Kidney glomerular epithelial cell (primary cell): Measurements from ENCODE around the gene CLSTN2.

Experiments
- DNase-seq: peaks from one replicate; lab custom pipeline; 2025; lab: John Stamatoyannopoulos, UW

CLSTN2 gene

DNA sequence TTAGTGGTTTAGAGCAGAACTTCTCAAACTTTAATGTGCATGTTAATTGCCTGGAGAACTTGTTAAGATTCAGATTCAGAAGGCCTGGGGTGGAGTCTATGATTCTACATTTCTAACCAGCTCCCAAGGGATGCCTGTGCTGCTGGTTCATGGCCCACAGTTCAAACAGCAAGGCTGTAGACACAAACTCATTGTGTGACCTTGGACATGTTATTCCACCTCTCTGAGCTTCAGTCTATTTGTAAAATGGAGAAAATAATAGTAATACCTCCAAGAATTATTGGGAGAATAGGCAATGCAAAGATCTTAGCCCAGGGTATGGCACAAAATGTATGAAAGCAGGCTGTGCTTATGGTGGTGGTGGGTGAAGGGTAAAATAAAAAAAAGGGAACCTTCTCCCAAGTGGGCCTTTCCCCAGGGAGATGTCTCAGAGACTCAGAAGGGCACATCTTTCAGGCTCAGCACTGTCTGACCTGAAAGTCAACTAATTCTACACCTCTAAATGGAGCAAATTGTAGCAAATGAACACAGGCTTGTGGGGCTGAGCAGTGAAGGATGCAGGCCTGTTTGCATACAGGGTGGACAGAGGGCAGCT is 566.9 kb downstream of the CLSTN2 start:
- DNase-seq: no peak

DNA sequence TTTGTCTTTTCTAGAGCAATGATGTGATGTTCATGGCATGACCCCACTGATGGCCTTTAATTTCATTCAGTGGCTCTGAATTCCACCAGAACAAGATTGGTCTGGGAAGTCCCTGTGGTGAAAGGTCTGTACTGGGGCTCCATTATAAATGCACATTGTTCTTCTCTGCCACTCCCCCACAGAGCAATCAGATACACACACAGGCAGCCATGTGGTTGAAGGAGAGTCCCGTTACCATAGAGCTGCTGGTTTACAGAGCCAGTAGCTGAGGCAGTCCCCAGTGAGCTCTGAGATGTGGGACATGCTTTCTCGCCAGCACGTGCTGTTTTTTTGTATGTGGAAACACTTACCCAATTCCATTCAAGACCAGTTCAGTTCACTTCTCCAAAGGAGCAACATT is 570.2 kb downstream of the CLSTN2 start:
- peak; percentile 67 for DNase-seq

DNA sequence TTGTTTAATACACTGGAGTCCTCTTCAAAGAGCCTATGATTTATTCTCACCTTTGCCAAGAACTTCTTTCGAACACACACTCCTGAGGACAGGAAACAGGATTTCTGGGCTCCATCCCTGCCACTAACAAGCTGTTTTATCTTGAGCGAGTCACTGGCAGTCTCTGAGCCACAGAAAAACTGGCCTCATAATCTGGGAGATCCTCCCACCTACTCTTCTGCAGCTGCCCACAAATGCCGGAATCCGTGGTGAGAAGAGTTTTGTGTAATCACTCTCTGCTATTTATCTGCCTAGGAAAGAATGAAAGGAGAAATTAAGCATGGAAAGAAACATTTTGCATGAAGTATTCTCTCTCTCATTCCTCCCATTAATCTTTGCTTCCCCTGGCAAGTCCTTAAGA is 570.9 kb downstream of the CLSTN2 start:
- peak; percentile 13 for DNase-seq

DNA sequence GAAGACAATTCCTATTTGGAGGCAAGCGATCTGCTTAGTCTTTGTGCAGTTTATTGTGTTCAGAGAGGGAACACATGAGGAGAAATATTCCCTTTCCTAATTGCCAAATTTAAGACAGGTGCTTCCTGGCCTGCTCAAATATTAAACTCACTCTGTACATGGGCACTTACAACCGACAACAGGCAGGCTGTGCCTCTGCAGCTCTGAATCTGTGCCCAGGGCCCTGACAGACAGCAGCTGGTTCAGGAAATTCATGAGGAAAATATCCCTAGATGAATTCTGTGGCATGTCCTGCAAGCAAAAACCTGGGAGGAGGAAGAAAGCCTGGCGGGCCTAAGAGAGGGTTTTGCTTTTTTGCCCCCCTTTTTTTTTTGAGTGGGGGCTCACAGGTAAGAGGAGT is 573.6 kb downstream of the CLSTN2 start:
- no peak for DNase-seq

DNA sequence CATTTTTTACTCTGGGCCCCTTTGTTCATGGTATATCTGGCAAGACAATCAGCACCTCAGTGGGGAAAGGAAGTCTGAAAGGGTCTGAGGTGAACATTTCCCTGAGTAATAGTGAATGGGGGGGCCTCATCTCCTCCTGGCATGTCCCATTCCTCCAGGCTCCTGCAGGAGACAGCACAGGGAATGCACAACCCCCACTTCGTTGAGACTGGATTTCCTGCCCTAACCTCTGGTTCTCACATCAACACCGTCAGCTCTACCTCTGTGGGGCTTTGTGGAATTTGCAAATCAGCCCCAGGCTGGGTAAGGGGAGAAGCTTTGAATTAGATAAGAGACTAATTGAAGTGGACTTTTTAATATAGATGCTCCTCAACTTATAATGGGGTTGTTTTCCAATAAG is 574.5 kb downstream of the CLSTN2 start:
- no peak for DNase-seq

DNA sequence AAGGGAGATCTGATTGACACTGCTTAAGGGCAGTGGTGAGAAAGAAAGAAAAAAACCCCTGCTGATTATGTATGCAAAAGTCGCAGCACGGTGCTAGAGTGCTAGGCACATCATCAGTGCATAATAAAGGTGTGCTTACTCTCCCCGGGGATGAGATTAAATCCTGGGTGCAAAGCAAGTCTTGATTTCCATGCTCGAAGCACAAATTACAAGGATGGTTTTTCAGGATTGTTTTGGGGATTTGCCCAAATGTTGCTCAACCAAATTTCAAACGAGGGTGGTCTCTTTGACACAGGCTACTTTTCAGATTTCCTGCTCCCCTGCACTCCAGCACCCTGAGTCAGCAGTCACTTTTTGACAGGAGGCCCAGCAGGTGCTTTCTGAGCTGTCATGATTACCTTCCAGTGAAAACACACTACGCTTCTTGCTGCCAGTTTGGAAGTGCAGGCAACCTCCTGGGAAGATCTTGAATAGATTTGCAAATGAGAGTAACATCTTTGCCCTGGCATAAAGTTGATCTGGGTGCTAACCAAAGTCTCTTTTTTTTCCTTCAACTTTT is 575.4 kb downstream of the CLSTN2 start:
- no peak for DNase-seq

DNA sequence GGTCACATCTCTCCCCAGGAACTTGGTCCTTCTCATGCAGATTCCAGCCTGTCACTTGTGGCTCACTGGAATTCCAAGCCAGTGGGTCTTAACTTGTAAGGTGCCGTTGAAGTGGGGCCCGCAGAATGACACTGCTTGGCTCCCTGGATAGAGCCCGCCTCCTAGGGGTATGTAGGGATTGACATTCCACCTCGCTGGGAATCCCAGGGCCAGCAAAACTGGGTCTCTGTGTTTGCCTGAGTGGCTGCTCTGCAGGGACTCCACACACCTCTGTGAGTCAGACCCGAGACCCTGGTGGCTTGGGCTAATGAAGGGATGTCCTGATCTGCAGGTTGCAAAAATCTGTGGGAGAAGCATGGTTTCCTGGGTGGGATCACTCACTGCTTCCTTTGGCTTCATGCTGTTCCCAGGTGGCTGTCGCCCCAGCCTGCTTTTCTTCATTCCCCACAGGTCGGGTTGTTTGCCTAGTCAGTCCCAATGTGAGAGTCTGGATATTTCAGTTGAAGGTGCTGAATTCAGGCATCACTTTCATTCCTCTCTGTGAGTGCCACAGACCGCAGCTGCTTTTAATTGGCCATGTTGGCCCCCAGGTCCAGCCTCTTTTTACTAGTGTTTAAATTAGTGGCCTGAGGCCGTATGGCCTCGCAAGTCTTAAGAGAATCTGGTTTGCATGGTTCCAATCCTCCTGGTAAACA is 586.9 kb downstream of the CLSTN2 start:
- no peak for DNase-seq

DNA sequence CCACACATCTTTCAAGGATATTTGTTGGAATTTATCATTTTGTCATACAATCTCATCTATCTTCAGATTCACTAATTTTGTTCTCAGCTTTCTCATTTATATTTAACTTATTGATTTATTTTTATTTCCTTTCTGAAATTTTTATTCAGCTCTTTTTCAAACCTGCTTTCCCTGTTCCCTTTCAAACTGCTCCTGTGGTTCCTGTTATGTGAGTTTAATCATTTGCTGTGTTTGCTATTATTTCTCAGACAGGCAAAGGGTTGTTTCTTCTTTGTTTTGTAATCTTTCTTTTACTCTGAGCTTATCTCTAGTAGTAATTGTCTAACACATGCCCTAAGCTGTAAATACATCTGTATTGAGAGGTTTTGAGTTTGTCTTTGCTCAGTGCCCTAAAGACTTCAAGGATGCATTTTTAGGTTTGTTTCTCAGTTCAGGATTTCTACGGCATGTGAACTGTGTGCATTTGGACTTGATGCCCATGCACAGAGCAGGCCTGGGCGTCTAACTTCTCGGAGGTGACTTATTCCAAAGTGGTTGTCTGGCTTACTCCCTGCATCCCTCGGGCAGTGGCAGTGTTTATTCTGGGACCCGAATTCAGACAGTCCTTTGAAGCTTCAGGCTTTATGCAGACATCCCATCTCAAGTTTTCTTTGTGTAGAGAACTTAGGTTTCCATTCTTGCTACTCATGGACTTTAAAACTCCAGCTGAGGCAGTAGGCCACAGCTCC is 587.8 kb downstream of the CLSTN2 start:
- DNase-seq: no peak

DNA sequence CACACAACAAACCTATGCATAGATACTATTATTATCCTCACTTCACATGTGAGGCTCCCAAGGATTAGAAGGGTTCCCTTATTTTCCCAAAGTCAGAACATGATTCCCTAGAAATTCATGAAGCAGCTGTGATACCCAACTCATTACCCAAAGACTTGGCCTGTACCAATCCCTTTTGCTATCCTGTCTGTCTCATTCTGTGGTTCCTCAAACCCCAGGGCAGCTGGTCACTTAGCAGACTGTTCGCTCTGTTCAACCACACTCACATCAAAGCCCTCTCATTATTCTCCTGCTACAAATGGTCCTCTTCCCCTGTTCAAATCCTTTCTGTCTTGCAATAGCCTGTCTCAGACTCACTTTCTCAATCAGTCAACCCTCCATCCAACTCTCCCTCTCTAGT is 588.6 kb downstream of the CLSTN2 start:
- no peak for DNase-seq

DNA sequence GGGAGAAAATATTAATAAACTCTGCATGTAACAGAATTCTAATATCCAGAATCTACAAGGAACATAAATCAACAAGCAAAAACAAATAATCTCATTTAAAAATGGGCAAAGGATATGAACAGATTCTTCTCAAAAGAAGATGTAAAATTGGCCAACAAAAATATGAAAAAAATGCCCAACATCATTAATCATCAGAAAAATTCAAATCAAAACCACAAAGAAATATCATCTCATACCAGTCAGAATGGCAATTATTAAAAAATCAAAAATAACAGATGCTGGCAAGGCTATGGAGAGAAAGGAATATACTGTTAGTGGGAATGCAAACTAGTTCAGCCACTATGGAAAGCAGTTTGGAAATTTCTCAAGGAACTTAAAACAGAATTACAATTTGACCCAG is 592.2 kb downstream of the CLSTN2 start:
- DNase-seq: no peak

DNA sequence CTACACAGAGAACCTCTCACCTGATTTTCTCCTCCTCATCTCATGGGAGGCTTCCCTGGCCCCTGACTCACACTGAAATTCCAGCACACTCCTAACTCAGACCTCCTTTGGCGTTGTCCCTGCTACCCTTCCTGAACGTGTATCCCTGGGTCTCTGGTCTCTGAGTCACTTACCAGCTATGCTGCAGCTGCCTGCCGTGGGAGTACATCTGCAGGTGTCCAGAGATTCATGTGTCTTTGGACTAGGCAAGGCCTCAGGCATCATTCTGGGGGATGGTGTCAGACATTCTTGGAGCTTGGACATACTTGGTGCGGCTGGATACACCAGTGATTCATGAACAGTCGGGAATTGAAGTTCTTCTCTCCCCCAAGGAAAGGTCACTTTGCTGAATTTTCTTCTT is 594.1 kb downstream of the CLSTN2 start:
- DNase-seq: peak; percentile 99

DNA sequence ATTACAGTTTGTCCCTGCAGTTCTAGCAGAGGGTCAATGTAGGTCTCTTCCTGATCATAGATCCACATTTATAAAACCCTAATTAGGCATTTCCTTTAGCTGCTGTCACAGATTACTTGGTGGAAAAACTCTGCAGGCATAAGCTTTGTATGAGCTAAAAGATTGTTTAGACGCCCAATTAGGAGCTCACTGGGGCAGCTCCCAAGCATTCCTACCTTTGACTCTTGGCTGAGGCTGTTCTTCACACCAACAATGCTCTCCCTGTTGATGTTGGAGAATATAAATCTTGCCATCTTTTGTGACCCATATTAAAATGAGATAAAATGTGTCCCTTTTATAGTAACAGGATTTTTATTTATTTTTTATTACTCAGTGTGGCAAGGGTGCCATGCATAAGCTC is 594.6 kb downstream of the CLSTN2 start:
- DNase-seq: no peak

DNA sequence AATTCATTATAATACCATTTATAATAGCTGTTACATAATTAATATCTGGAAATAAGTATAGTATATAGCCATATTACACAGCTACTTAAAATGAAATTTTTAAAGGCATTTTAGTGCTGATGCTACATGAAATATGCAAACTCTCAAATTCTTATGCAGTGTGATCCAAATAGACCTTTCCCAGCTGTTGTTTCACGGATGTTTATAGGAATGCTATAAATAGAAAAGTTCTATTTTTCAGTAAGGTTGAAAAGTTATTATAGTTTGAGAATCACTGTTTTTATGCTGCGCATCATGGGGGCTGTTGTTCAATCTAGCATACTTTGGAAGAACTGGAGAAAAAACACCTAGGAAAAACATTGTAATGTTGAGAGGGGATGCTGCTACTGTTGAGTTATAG is 595.1 kb downstream of the CLSTN2 start:
- no peak for DNase-seq

DNA sequence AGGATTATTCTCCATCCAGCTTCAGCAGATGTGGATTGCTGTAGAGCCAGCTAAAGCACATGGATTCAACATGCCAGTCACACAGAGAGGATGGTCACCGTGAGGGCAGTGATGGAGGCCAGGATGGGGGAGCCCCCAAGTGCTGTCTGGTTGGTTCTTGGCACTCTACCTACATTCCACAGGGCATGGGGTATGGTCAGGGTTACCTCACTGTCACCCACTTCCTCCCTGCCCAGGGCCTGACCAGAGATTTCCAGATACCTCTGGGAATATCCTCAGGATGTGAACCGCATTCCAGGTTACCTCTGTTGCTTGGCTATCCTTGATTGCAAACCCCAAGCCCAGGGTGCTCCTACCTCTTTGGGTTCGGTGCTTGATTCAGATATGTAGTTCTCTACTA is 595.6 kb downstream of the CLSTN2 start:
- no peak for DNase-seq

DNA sequence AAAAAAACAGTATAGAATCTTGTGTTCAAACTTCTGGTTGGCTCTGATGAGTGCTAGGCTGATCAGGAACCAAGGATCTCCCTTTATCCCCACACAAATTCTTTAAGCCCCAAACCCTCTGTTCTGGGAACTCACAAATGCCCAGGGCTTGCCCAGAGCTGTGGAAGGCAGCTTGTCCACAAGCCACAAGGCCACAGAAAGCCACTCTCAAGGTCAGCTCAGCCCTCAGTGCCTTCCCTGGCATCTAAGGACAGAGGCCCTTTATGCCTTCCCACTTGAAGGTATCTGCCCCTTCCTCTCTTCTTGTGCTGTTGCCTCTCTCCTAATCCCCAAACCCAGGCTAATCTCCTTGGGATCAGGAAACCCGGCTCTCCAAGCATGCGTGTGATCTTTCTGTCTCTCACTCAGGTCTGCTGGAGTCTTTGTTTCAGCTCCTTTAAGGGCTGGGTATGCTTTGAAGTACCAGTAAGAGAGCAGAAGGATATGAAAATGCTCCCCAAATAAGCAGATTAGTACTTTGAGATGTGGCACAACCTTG is 597.9 kb downstream of the CLSTN2 start:
- no peak for DNase-seq

DNA sequence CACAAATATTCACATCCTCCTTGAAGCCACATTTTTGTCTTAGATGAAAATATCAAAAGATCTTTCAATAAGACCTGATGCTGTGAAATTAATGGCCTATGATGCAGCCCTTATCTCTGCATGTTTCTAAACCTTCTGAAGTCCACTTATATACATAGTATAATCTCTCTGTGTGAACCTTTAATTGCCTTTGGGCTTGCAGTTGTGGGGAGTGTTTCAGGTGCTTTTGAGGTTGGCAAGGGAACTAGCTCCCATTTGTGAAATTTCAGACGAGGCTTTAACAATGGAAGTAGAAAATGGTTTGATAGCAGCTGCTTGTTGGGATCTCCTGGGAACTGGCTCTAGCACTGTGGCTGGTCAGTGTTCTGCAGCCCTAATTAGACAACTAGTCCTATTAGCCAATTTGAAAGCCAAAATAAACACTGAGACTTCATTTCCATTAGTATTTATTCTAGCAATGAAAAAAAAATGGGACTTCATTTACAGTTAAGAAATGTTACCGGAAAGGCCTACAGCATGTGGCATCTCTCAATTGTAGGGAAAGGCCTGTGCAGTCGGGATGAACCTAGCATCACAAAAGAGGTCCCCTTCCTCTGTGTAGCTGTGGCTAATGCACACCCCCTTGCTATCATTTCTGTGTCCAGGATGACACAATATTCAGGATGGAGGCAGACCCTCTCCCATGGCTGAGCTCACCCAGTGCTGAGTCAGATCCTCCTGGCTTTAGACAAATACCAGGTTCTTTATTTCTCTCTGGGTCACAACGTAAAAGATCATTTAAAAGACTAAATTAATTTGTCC is 602.1 kb downstream of the CLSTN2 start:
- no peak for DNase-seq

DNA sequence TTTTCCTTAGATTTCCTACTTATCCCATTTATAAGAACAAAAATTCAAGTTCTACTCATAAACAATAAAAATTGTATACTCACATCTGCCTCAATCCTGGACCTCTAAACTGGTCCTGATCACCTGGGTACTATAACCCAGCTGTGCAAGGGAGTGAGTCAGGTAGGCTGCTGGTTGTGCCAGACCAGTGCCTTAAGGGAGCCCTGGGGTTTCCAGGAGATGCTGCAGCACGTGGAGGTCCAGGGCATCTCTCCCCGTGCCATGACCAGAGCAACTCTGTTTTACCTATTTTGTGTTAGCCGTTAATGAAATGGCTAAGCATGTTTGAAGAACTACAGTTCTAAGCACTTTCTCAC is 602.7 kb downstream of the CLSTN2 start:
- no peak for DNase-seq

DNA sequence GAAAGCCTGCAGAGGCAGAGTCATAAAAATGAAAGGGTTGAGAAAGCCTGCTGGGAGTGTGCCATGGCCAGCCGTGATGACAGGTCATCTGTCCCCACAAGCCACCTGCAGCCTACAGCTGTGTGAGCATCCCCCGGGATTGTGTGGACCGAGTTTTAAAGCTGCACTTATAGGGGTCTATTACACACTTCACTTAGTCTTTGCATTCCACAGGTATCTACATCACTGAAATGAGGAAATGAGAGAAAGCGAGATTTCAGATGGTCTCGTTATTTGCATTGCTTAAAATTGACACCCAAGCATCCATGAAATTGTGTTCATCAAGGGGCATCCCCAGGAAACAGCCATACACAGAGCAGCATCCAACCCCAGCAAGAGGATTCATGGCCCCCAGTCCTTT is 605.3 kb downstream of the CLSTN2 start:
- DNase-seq: no peak

DNA sequence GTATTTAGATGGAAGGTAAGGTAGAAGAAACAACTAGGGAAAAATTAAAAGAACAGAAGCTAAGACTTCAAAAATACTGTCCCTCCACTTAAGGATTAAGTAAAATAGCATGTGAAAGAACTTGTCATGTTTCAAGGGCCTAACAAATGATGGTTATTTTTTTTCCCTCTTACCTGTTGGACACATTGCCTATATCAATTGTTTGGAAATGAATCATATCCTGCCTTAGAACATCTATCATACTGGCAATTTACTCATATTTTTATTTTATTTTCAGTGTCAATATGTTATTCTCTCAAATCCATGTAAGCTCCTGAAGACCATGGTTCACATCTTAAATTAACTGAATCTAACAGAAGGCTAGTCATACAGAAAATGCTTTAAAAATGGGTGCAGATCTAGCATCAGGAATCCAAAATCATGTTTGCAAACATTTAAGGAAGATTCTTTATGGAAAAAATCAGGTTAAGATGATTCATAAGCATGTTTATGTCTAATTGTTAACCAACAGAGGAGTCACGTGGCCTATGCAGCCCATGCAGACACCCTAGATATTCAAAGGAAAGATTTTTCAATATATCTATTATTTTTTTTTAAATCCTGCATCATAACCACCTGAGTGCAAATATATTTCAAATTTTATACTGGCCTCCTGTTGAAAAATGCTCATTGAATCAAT is 607.1 kb downstream of the CLSTN2 start:
- no peak for DNase-seq

DNA sequence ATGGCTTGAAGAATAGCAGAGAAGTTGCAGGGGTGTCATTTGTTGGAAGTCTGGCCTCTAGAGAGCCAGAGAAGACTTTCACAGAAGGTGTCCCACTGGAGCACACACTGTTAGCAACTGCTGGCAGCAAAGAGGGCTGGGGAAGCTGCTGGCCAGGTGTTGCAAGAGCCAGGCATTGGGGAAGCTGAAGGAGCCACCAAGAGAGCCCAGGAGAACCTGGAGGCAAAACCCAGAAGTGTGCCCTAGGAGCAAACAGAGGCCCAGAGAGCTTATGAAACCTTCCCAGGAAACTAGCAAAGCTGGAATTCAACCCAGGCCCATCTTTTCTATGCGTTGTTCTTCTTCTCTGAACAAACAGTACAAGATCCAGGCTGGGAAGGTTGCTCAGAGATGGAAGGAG is 610.2 kb downstream of the CLSTN2 start:
- no peak for DNase-seq

DNA sequence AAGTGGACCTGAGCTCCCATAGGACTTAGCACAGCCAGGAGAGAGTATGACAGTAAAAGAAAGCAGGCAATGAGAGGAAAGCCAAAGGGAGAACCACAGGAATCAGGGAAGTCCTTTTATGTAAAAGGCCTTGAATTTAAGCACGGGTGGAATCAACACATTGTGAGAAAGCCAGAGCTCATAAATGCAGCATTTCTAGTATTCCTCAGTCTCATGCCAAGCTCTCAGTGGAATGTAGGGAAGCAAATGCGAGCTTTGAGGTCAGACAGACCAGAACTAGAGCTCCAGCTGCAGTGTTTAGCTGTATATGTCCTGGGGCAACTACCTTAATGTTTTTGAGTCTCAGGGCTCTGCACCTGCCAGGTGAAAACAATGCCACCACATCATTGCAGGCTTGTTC is 610.8 kb downstream of the CLSTN2 start:
- DNase-seq: no peak

DNA sequence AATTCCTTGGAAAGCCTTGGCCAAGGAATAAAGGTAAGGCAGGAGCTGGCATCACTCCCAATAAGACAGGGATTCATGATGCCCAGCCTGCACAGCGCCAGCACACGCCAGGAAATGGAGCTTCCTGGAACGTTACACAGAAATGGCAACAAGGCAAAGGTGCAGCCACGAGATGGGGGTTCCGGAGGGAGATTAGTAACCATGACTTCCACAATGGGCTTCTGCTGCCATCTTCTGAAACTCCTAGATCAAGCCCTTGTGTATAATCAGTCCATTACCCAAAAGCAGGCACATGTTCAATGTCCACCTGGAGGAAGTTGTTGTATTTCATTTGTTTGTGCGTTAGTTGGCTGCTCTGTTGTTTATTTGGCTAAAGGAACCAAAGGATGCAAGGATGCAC is 611.7 kb downstream of the CLSTN2 start:
- DNase-seq: no peak
